GM18526 (cell line): Measurements from ENCODE around the gene SGSM1.

Experiments
- POLR2A ChIP-seq: IDR thresholded peaks from 3 replicates; pipeline ENCODE4 v1.6.1; 2011; ENCODE audit not compliant: insufficient read length; ENCODE audit errors: extremely low read depth

The SGSM1 gene

GRCh38 chr22:24948356-24949202 lies 142.6 kb downstream of the SGSM1 start:
- no peak for TF ChIP-seq POLR2A

GRCh38 chr22:24950272-24950902 lies 144.4 kb downstream of the SGSM1 start:
- no peak for TF ChIP-seq POLR2A

- no peak for TF ChIP-seq POLR2A
Measured at GRCh38 chr22:24951942-24952836, 146.2 kb downstream of the SGSM1 start, which contains the start of gene KIAA1671. KIAA1671 (plus strand) TSS chr22:24952716; CDS start chr22:25028000, 75,284 bp downstream.

GRCh38 chr22:24952837-24953383 lies 146.9 kb downstream of the SGSM1 start:
- no peak for TF ChIP-seq POLR2A

- no peak for TF ChIP-seq POLR2A
Measured at GRCh38 chr22:24953384-24954113, 147.5 kb downstream of the SGSM1 start.

- no peak for TF ChIP-seq POLR2A
Measured at GRCh38 chr22:24954114-24954463, 148.1 kb downstream of the SGSM1 start.

- no peak for TF ChIP-seq POLR2A
Measured at GRCh38 chr22:24954856-24955255, 148.8 kb downstream of the SGSM1 start.

GRCh38 chr22:24957043-24957442 lies 151.0 kb downstream of the SGSM1 start:
- TF ChIP-seq POLR2A: no peak

GRCh38 chr22:24961217-24961844 lies 155.3 kb downstream of the SGSM1 start:
- TF ChIP-seq POLR2A: no peak

- TF ChIP-seq POLR2A: no peak
Measured at GRCh38 chr22:24962094-24962493, 156.1 kb downstream of the SGSM1 start.

- TF ChIP-seq POLR2A: no peak
Measured at GRCh38 chr22:24962835-24963234, 156.8 kb downstream of the SGSM1 start.

- TF ChIP-seq POLR2A: no peak
Measured at GRCh38 chr22:24964441-24964840, 158.4 kb downstream of the SGSM1 start.

- no peak for TF ChIP-seq POLR2A
Measured at GRCh38 chr22:24965822-24966626, 160.0 kb downstream of the SGSM1 start.
